T-helper 9 cell (primary cell): ENCODE results near the gene YARS1.
A peak's percentile ranks its signal among the peaks of the same experiment; 100 is the strongest.

ENCODE experiments used
- DNase-seq: peaks from one replicate; pipeline ENCODE4 v3.0.0-alpha.2; 2020

YARS1 gene

GRCh38 chr1:32761936-32762335 is 55.2 kb downstream of the YARS1 start:
- no peak for DNase-seq

- DNase-seq = no peak
Observed at GRCh38 chr1:32761253-32761877, 55.8 kb downstream of the YARS1 start.

GRCh38 chr1:32759997-32760623 is 57.0 kb downstream of the YARS1 start:
- no peak for DNase-seq

GRCh38 chr1:32759521-32759981 is 57.6 kb downstream of the YARS1 start:
- DNase-seq = no peak

- no peak for DNase-seq
Observed at GRCh38 chr1:32758795-32759430, 58.2 kb downstream of the YARS1 start.

GRCh38 chr1:32758177-32758794 is 58.9 kb downstream of the YARS1 start:
- DNase-seq = no peak

- no peak for DNase-seq
Observed at GRCh38 chr1:32757213-32757895, 59.8 kb downstream of the YARS1 start.

GRCh38 chr1:32755810-32756159 is 61.4 kb downstream of the YARS1 start:
- DNase-seq = no peak

- DNase-seq = no peak
Observed at GRCh38 chr1:32755098-32755809, 61.9 kb downstream of the YARS1 start.

GRCh38 chr1:32754317-32755097 is 62.7 kb downstream of the YARS1 start:
- peak; percentile 29 for DNase-seq

GRCh38 chr1:32753532-32754316 is 63.4 kb downstream of the YARS1 start:
- DNase-seq = peak; percentile 73

- no peak for DNase-seq
Observed at GRCh38 chr1:32749771-32750170, 67.4 kb downstream of the YARS1 start.

- DNase-seq = no peak
Observed at GRCh38 chr1:32749332-32749731, 67.8 kb downstream of the YARS1 start.

GRCh38 chr1:32748926-32749325 is 68.2 kb downstream of the YARS1 start:
- DNase-seq = no peak

GRCh38 chr1:32748348-32748747 is 68.8 kb downstream of the YARS1 start:
- no peak for DNase-seq

GRCh38 chr1:32746130-32746529 is 71.0 kb downstream of the YARS1 start:
- DNase-seq = no peak

GRCh38 chr1:32744071-32744425 is 73.1 kb downstream of the YARS1 start:
- DNase-seq = no peak

- DNase-seq = no peak
Observed at GRCh38 chr1:32743380-32744070, 73.6 kb downstream of the YARS1 start.

- DNase-seq = no peak
Observed at GRCh38 chr1:32742956-32743355, 74.2 kb downstream of the YARS1 start.

- DNase-seq = no peak
Observed at GRCh38 chr1:32742199-32742947, 74.8 kb downstream of the YARS1 start.
